HG02588 (cell line): ENCODE results near the gene PARD3.

Experiments used
- ATAC-seq: cut with Tn5 transposase; IDR thresholded peaks from one replicate; pipeline ENCODE4 v1.9.1; 2021; ENCODE audit warnings: mild to moderate bottlenecking, moderate library complexity; ENCODE audit not compliant: unreplicated experiment

The PARD3 gene

GRCh38 chr10:34479520-34480179 is 335.4 kb downstream of the PARD3 start:
- ATAC-seq = no peak

- ATAC-seq = no peak
Measured at GRCh38 chr10:34477249-34477648, 337.8 kb downstream of the PARD3 start.

GRCh38 chr10:34476608-34477007 is 338.5 kb downstream of the PARD3 start:
- no peak for ATAC-seq

- ATAC-seq = no peak
Measured at GRCh38 chr10:34475786-34476185, 339.3 kb downstream of the PARD3 start.

GRCh38 chr10:34475274-34475646 is 339.8 kb downstream of the PARD3 start:
- no peak for ATAC-seq

- ATAC-seq = no peak
Measured at GRCh38 chr10:34474555-34475273, 340.4 kb downstream of the PARD3 start.

GRCh38 chr10:34474009-34474376 is 341.1 kb downstream of the PARD3 start:
- no peak for ATAC-seq

GRCh38 chr10:34473174-34474008 is 341.7 kb downstream of the PARD3 start:
- no peak for ATAC-seq

GRCh38 chr10:34470307-34470706 is 344.8 kb downstream of the PARD3 start:
- ATAC-seq = no peak

- no peak for ATAC-seq
Measured at GRCh38 chr10:34469446-34469845, 345.6 kb downstream of the PARD3 start.

- ATAC-seq = no peak
Measured at GRCh38 chr10:34467902-34468301, 347.2 kb downstream of the PARD3 start.

GRCh38 chr10:34467364-34467763 is 347.7 kb downstream of the PARD3 start:
- no peak for ATAC-seq

- no peak for ATAC-seq
Measured at GRCh38 chr10:34465678-34466077, 349.4 kb downstream of the PARD3 start.

- ATAC-seq = no peak
Measured at GRCh38 chr10:34464591-34464990, 350.5 kb downstream of the PARD3 start.

- ATAC-seq = no peak
Measured at GRCh38 chr10:34464000-34464399, 351.1 kb downstream of the PARD3 start.

- ATAC-seq = no peak
Measured at GRCh38 chr10:34462993-34463392, 352.1 kb downstream of the PARD3 start.

- no peak for ATAC-seq
Measured at GRCh38 chr10:34462056-34462455, 353.0 kb downstream of the PARD3 start.

GRCh38 chr10:34454590-34455261 is 360.4 kb downstream of the PARD3 start:
- no peak for ATAC-seq

- no peak for ATAC-seq
Measured at GRCh38 chr10:34449836-34450235, 365.3 kb downstream of the PARD3 start.

GRCh38 chr10:34446049-34446448 is 369.0 kb downstream of the PARD3 start:
- ATAC-seq = no peak
